IgD-negative memory B cell (primary cell): ENCODE measurements around the gene LMO7. TPM values are rescaled to one million over a fixed set of nuclear protein-coding genes. Genes with fewer than 3 reads are reported as not detected.
"Not testable (repeated sequence)": the region's sequence is repeated elsewhere in the genome, so short reads cannot be mapped to it uniquely, and the experiment has no call there.

Experiments used
- H3K27ac Mint-ChIP-seq, 3 donors: one replicate each; pipeline ENCODE4 v1.8.0; 2020 to 2022; ENCODE audit warnings: mild to moderate bottlenecking in 3 of 3, mixed read lengths in 3 of 3, moderate library complexity in 1 of 3
- H3K27me3 Mint-ChIP-seq: one replicate; pipeline ENCODE4 v1.8.0; 2021; ENCODE audit warnings: mixed read lengths
- H3K36me3 Mint-ChIP-seq: one replicate; pipeline ENCODE4 v1.8.0; 2020; ENCODE audit warnings: mild to moderate bottlenecking, mixed read lengths
- H3K4me1 Mint-ChIP-seq, 3 donors: one replicate each; pipeline ENCODE4 v1.8.0; 2020 to 2022; ENCODE audit warnings: mixed read lengths in 3 of 3, mild to moderate bottlenecking in 1 of 3
- H3K4me3 Mint-ChIP-seq, 4 donors: one replicate each; pipeline ENCODE4 v1.8.0; 2020 to 2022; ENCODE audit warnings: mild to moderate bottlenecking in 4 of 4, mixed read lengths in 4 of 4, moderate library complexity in 3 of 4
- H3K9me3 Mint-ChIP-seq, 3 donors: one replicate each; pipeline ENCODE4 v1.8.0; 2020 to 2021; ENCODE audit warnings: mixed read lengths in 3 of 3, mild to moderate bottlenecking in 1 of 3
- polyA plus RNA-seq: library from polyadenylated mRNA; unstranded; fragments of 300-500 nt; fragmentation: Illumina TruSeq; gene quantifications from one replicate; pipeline ENCODE4 v1.2.3, GENCODE V29; 2021

The LMO7 gene
- polyA plus RNA-seq, 1 donor from 2014 or later = 6.6 TPM

DNA sequence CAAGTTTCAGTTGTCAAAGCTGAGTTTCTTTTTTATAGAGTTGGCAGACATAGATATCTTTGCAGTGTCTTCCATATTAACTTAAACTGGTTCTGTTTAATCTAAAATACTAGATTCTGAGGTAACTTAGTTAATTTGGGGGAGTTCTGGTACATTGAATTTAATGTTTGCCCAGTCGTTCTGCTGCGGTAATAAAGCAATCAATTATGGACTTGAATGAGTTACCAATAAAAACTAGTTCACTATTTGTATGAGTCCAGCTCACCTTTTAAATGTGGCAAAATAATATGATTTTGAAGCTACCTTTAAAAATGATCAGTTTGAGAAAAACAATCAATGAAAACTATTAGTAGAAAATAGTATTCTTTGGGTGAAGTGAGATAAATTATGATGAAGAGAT, 90.2 kb downstream of the LMO7 start:
- Mint-ChIP-seq H3K9me3 (peaks cover 0 to 2% (median 0%) of the 10 kb centered on the region in 3 donors), H3K4me1 (no peaks in the 10 kb centered on the region), H3K4me3 (no peak overlapping the region), H3K27me3 (no peaks in the 10 kb centered on the region), H3K27ac (no peak overlapping the region), H3K36me3 (peaks cover 6% of the 10 kb centered on the region)

DNA sequence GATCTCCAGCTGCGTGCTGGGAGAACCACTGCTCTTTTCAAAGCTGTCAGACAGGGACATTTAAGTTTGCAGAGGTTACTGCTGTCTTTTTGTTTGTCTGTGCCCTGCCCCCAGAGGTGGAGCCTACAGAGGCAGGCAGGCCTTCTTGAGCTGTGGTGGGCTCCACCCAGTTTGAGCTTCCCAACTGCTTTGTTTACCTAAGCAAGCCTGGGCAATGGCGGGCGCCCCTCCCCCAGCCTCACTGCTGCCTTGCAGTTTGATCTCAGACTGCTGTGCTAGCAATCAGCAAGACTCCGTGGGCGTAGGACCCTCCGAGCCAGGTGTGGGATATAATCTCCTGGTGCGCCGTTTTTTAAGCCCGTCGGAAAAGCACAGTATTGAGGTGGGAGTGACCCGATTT, 97.0 kb downstream of the LMO7 start:
- not testable (repeated sequence) for H3K4me1 Mint-ChIP-seq, H3K27ac Mint-ChIP-seq, H3K27me3 Mint-ChIP-seq, H3K4me3 Mint-ChIP-seq, H3K9me3 Mint-ChIP-seq
- H3K36me3 Mint-ChIP-seq = peaks cover 15% of the 10 kb centered on the region

DNA sequence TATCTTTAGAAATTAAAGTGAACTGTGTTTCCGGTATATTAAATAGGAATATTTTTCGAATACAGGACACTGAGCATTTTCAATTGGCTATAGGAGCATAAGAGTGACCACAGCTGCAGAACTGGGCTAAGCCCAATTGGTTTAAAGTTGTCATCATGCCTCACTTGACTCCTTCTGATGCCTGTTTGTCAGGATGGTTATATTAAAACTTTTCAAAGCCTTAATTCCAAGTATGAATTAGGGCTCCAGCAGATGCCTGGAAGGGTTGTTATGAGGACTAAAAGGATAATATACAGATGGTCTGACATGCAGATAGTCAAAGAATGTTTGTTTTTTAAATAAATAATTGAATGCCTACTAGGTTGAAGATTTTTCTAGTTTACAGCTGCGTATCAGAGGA, 100.0 kb downstream of the LMO7 start:
- Mint-ChIP-seq H3K27ac (no peak overlapping the region), H3K4me3 (no peak overlapping the region), H3K4me1 (peaks cover 0 to 2% (median 0%) of the 10 kb centered on the region in 3 donors), H3K9me3 (no peaks in the 10 kb centered on the region), H3K27me3 (no peaks in the 10 kb centered on the region), H3K36me3 (peaks cover 17% of the 10 kb centered on the region)

DNA sequence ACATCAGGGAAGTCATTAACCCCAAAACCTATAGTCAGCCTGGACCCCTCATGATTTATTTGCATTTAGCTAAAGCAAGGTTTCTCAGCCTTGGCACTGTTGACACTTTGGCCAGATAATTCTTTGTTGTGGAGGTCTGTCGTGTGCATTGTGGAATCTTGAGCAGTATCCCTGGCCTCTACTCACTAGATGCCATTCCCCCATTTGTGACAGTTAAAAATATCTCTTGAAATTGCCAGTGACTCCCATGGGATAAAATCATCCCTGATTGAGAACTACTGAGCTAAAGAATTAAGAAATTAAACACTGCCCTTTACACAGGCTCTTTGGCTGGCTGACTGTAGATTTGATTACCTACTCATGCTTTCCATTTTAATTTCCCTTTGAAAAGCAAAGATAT, 102.7 kb downstream of the LMO7 start:
- peaks cover 11% of the 10 kb centered on the region for H3K36me3 Mint-ChIP-seq
- peaks cover 0 to 2% (median 0%) of the 10 kb centered on the region in 3 donors for H3K4me1 Mint-ChIP-seq
- H3K27ac Mint-ChIP-seq = no peak overlapping the region

DNA sequence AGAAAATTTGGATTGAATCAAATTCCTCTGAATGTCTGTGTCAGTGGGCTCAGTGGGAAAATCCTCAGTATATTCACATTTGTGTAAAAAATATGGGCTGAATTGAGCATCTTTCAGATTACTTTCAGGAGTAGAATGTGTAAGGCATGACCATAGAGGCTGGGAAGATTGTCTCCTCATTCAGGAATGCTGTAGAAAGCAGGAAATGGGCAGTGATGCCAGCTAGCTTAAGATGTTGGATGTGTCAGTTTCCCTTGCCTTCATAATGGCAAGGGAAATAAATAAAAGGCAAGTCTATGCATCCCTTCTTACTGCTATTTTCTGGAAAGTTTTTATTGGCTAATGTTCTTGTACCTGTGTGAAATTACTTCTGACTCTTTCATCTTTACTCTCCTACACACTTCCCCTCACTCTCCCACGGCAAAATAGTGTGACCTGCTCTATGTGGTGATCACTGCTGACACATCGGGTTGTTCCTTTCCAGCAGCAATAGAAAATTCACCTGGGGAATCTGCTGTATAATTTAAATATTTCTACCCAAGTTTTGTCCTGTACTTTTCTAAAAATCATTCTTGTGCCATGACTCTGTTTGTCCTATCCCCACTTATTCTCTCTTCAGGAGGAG, 103.2 kb downstream of the LMO7 start:
- no peak overlapping the region for H3K4me3 Mint-ChIP-seq
- H3K9me3 Mint-ChIP-seq = peaks cover 0 to 10% (median 5%) of the 10 kb centered on the region in 3 donors
- no peak overlapping the region for H3K27ac Mint-ChIP-seq
- H3K27me3 Mint-ChIP-seq = no peaks in the 10 kb centered on the region
- H3K4me1 Mint-ChIP-seq = no peaks in the 10 kb centered on the region
- H3K36me3 Mint-ChIP-seq = peaks cover 9% of the 10 kb centered on the region

More for the DNA sequence above, 102.7 kb downstream of the LMO7 start:
- Mint-ChIP-seq H3K27me3 (no peaks in the 10 kb centered on the region), H3K9me3 (peaks cover 0 to 10% (median 5%) of the 10 kb centered on the region in 3 donors), H3K4me3 (no peak overlapping the region)

DNA sequence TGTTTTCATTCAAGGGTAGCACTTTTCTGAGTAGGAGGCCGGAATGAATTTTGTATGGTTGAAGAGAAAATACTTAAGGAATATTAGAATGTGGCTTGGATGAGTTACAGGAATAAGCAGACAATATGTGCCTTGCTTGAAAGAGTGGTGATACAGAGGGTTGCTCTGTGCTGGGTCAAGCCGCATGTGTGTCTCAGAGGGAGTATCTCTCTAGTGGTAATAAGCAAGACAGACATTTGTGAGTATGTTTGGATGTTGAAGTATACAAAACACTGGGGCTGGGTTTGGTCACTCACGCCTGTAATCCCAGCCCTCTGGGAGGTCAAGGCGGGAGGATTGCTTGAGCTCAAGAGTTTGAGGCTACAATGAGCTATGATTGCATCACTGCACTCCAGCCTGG, 103.9 kb downstream of the LMO7 start:
- Mint-ChIP-seq H3K4me3 (no peak overlapping the region), H3K9me3 (peaks cover 0 to 13% (median 5%) of the 10 kb centered on the region in 3 donors), H3K27ac (no peak overlapping the region), H3K27me3 (no peaks in the 10 kb centered on the region), H3K36me3 (peaks cover 11% of the 10 kb centered on the region), H3K4me1 (peaks cover 0 to 1% (median 0%) of the 10 kb centered on the region in 3 donors)

DNA sequence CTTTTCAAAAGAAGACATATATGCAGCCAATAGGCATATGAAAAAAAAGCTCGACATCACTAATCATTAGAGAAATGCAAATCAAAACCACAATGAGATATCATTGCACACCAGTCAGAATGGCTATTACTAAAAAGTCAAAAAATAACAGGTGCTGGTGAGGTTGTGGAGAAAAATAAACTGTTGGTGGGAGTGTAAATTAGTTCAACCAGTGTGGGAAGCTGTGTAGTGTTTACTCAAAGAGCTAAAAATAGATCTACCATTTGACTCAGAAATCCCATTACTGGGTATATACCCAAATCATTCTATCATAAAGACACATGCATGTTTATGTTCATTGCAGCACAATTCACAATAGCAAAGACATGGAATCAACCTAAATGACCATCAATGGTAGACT, 106.9 kb downstream of the LMO7 start:
- Mint-ChIP-seq H3K9me3 (peaks cover 0 to 19% (median 5%) of the 10 kb centered on the region in 3 donors), H3K36me3 (peaks cover 10% of the 10 kb centered on the region)
- not testable (repeated sequence) for H3K27ac Mint-ChIP-seq, H3K4me1 Mint-ChIP-seq, H3K4me3 Mint-ChIP-seq, H3K27me3 Mint-ChIP-seq

DNA sequence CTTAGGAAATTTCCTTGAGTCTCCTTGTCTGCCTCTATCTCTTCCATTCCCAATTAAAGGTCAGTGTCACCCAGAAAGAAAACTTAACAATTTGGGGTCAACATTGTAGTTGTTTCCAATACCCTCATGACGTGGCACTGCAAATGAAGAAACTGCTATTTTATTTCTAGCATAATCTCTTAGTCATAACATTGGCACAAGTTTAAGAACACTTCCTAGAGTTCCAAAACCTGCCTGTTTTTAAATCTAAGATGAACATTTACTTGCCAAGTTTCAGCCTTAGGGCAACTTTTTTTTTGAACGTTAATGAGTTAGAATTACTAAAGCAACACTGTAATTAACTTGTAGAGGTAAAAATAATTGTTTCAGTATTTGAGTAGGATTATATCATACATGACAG, 108.0 kb downstream of the LMO7 start:
- Mint-ChIP-seq H3K36me3 (peaks cover 10% of the 10 kb centered on the region), H3K4me1 (peaks cover 0 to 1% (median 0%) of the 10 kb centered on the region in 3 donors), H3K4me3 (no peak overlapping the region), H3K27ac (no peak overlapping the region), H3K27me3 (no peaks in the 10 kb centered on the region), H3K9me3 (peaks cover 0 to 19% (median 5%) of the 10 kb centered on the region in 3 donors)

DNA sequence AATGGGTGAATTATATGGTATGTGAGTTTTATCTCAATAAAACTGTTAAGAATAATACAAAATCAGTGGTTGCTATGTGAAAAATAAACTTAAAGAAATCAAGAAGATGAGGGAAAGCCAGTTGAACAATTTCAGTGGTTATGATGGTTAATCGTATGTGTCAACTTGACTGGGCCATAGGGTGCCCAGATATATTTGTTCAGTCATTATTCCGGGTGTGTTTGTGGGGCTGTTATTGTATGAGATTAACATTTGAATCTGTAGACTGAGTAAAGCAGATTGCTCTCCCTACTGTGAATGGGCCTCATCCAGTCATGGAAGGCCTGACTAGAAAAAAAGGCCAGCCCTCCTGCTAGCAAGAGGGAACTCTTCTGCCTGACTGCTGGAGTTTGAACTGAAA, 109.3 kb downstream of the LMO7 start:
- H3K36me3 Mint-ChIP-seq = peaks cover 6% of the 10 kb centered on the region
- no peak overlapping the region for H3K4me3 Mint-ChIP-seq
- no peak overlapping the region for H3K27ac Mint-ChIP-seq
- H3K9me3 Mint-ChIP-seq = peaks cover 0 to 19% (median 5%) of the 10 kb centered on the region in 3 donors
- no peaks in the 10 kb centered on the region for H3K27me3 Mint-ChIP-seq
- H3K4me1 Mint-ChIP-seq = peaks cover 0 to 1% (median 0%) of the 10 kb centered on the region in 3 donors

DNA sequence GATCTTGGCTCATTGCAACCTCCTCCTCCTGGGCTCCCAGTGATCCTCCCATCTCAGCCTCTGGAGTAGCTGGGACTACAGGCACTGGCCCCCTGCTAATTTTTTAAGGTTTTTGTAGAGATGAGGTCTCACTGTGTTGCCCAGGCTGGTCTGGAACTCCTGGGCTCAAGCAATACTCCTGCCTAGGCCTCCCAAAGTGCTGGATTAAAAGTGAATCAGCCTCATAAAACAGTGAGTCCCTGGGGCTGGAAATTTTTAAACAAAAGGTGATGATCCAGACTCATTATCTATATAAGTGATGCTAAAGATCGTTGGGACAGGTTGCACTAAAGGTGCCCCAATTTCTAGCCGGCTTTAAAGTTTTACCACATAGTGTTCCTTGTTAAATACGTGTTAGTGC, 112.7 kb downstream of the LMO7 start:
- no peak overlapping the region for H3K4me3 Mint-ChIP-seq
- H3K27ac Mint-ChIP-seq = no peak overlapping the region
- peaks cover 0 to 21% (median 2%) of the 10 kb centered on the region in 3 donors for H3K9me3 Mint-ChIP-seq
- peaks cover 0 to 1% (median 0%) of the 10 kb centered on the region in 3 donors for H3K4me1 Mint-ChIP-seq
- peaks cover 14% of the 10 kb centered on the region for H3K36me3 Mint-ChIP-seq
- H3K27me3 Mint-ChIP-seq = no peaks in the 10 kb centered on the region

DNA sequence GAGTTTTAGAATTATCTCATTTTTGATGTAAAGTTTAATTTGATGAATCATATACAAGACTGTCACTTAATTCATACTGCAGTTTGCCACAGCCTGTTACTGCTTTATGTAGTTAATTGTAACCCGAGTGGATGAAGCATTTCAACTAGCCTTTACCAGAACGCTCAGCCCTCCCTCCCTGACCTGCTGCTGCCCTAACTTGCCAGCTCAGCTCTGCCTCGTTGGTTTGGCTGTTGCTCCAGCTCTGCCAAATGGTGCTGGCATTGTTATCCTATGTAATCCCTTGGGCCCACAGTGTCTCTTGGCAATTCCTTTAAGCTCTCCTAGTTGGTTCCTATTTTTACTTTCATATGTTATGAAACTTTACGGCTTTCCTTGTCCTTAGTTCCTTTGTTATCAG, 113.3 kb downstream of the LMO7 start:
- Mint-ChIP-seq H3K36me3 (peaks cover 14% of the 10 kb centered on the region), H3K27me3 (no peaks in the 10 kb centered on the region), H3K27ac (no peak overlapping the region), H3K4me3 (no peak overlapping the region), H3K4me1 (peaks cover 0 to 1% (median 0%) of the 10 kb centered on the region in 3 donors), H3K9me3 (peaks cover 2 to 26% (median 4%) of the 10 kb centered on the region in 3 donors)

DNA sequence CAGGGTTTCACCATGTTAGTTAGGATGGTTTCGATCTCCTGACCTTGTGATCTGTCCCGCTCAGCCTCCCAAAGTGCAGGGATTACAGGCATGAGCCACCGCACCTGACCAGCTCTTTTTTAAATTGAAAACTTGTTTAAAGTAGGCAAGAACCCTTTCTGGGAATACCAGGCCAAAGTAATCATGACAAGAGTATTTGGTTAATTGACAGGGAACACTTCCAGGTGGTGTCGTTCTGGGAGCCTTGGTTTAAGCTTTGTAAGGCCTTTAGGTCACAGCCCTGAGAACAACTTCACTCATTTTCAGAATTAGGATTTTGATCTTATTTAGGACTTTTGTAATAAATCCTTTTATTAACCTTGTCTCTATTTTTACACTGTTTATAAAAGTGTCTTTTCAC, 115.2 kb downstream of the LMO7 start:
- no peaks in the 10 kb centered on the region for H3K4me1 Mint-ChIP-seq
- H3K27me3 Mint-ChIP-seq = no peaks in the 10 kb centered on the region
- no peak overlapping the region for H3K4me3 Mint-ChIP-seq
- peaks cover 8% of the 10 kb centered on the region for H3K36me3 Mint-ChIP-seq
- no peak overlapping the region for H3K27ac Mint-ChIP-seq
- peaks cover 2 to 17% (median 6%) of the 10 kb centered on the region in 3 donors for H3K9me3 Mint-ChIP-seq

DNA sequence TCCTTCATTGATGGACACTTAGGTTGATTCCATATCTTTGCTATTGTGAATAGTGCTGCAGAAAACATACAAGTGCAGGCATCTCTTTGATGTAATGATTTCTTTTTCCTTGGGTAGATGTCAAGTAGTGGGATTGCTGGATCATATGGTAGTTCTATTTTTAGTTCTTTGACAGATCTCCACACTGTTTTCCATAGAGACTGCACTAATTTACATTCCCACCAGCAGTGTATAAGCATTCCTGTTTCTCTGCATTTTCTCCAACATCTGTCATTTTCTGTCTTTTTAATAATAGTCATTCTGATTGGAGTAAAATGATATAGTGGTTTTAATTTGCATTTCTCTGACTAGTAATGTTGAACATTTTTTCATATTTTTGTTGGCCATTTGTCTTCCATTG, 116.7 kb downstream of the LMO7 start:
- Mint-ChIP-seq H3K27ac (no peak overlapping the region), H3K4me1 (no peaks in the 10 kb centered on the region), H3K27me3 (no peaks in the 10 kb centered on the region), H3K9me3 (peaks cover 2 to 17% (median 6%) of the 10 kb centered on the region in 3 donors), H3K4me3 (no peak overlapping the region), H3K36me3 (peaks cover 11% of the 10 kb centered on the region)

DNA sequence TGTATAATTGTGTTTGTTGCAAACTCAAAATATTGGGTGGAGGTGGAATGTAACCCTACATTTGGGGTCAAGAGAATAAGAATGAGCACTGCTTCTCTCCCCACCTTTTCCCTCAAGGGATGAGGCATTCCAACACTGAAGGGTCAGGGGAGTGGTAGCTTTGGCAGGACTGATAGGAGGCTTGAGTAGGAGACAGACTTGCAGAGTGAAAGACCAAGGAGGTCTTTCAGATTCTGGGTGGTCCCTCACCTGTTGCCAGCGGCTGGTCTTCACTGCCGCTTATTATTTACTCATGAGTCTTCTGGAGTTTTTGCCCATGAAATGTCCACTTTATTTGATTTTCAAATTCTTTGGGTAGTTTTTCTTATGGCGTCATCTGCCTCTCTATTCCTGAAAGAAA, 118.8 kb downstream of the LMO7 start:
- no peaks in the 10 kb centered on the region for H3K27me3 Mint-ChIP-seq

DNA sequence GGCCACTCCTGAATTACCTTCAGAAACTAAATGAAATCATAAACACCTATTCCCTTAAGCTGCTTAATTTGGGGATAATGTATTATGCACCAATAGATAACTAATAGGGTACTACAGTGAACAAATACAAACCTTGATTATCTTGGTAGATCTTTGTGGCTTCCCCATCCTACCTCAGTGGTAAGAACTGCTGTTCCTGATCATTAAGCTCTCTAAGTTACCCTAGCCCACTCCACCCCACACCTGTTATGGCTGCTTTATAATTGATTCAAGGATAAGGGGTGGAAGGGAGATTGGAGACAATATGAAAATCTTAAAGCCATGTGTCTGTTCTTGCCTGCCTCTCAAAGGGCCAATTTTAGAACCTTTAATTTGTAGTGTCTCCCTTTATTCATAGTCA, 121.2 kb downstream of the LMO7 start:
- Mint-ChIP-seq H3K4me3 (no peak overlapping the region), H3K27ac (no peak overlapping the region), H3K27me3 (no peaks in the 10 kb centered on the region), H3K36me3 (peaks cover 11% of the 10 kb centered on the region), H3K9me3 (peaks cover 2 to 17% (median 6%) of the 10 kb centered on the region in 3 donors), H3K4me1 (peaks cover 6 to 11% (median 6%) of the 10 kb centered on the region in 3 donors)

More for the DNA sequence above, 118.8 kb downstream of the LMO7 start:
- no peak overlapping the region for H3K27ac Mint-ChIP-seq
- no peak overlapping the region for H3K4me3 Mint-ChIP-seq
- H3K9me3 Mint-ChIP-seq = peaks cover 2 to 17% (median 6%) of the 10 kb centered on the region in 3 donors
- H3K36me3 Mint-ChIP-seq = peaks cover 11% of the 10 kb centered on the region
- no peaks in the 10 kb centered on the region for H3K4me1 Mint-ChIP-seq

DNA sequence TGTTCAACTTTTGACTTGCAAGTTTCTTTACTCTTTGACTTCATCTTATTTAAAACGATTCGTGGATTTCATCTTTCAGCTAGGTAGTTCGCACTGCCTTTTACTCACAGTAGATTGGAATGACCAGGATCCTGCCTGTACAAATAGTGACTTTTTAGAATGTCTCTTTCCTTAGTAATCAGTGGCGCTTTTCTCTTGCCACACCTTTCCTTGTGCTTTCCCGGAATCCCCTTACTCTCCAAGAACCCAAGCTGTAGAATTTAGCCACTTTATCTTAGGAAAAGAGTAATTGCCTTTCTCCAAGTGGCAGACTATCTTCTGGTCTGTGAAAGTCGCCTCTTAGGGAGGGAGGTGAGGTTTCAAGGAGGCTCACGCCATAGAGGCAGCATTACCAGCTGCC, 123.4 kb downstream of the LMO7 start:
- Mint-ChIP-seq H3K4me3 (no peak overlapping the region), H3K9me3 (peaks cover 0 to 2% (median 0%) of the 10 kb centered on the region in 3 donors), H3K36me3 (peaks cover 3% of the 10 kb centered on the region), H3K27me3 (no peaks in the 10 kb centered on the region), H3K27ac (no peak overlapping the region), H3K4me1 (peaks cover 6 to 17% (median 11%) of the 10 kb centered on the region in 3 donors)
